ENCODE results near the gene POLD3.

POLD3 gene

DNA sequence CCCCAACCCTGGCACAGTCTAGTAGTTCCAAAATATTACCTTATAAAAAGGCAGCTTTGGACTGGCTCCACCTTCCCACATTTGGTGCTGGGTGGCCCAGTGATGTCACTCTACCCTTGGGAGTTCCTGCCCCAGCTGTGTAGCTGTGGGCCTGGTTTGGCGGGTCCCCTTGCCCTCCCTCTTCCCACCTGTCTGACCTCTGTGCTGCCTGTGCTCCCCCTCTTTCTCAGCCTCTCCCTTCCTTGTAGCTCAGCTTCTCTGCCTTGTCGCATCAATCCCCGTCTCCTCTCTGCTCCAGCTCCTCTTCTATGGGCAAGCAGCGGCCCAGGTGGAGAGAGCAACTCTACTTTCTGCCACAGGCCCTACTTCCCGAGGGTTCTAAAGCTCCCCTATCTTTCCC, 84.2 kb downstream of the POLD3 start:
- DNase-seq, result no peak

GRCh38 chr11:74677131-74677530, 84.7 kb downstream of the POLD3 start:
- no peak for DNase-seq

GRCh38 chr11:74678041-74678440, 85.7 kb downstream of the POLD3 start:
- DNase-seq, result no peak

- DNase-seq, result no peak
Observed at GRCh38 chr11:74678591-74679512, 86.5 kb downstream of the POLD3 start.

- no peak for DNase-seq
Observed at GRCh38 chr11:74679513-74679865, 87.1 kb downstream of the POLD3 start.

- DNase-seq, result no peak
Observed at GRCh38 chr11:74680035-74680671, 87.8 kb downstream of the POLD3 start.

DNA sequence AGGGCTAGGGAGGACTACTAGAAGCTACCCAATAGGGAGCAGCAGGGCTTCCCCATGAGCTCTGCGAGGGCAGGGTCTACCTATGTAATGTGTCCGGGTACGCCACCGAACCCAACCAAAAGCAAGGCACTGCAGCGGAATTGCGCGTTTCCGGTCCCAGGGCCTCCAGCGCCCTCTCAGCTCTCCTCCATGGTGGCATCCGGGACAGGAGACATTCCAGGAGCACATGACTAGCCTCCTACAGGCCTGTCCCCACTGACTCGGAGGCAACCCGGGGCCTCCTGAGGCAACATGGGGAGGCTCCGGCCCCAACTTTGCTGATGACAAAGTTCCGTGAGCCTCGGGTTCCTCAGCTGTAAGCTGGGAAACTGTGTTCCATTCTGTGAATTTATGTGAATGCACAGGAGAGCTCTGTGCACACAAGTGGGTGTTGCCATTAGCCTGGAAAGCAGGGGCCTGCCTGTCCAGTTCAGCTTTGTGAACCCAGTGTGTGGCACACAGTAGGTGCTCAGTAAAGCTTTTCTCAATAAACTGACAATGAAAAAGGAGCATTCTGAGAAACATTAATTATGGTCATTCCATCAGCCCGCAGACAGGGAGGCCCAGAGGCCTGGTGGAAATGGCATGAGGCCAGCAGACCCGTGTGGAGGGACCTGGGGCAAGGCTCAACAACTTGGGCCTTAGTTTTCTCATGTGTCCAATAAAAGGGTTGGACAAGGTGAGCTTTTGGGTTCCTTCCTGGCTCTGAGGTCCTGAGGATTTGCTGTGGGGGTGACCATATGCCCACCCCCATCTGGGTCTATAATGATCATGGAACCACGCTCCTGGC, 88.5 kb downstream of the POLD3 start:
- DNase-seq, result no peak

DNA sequence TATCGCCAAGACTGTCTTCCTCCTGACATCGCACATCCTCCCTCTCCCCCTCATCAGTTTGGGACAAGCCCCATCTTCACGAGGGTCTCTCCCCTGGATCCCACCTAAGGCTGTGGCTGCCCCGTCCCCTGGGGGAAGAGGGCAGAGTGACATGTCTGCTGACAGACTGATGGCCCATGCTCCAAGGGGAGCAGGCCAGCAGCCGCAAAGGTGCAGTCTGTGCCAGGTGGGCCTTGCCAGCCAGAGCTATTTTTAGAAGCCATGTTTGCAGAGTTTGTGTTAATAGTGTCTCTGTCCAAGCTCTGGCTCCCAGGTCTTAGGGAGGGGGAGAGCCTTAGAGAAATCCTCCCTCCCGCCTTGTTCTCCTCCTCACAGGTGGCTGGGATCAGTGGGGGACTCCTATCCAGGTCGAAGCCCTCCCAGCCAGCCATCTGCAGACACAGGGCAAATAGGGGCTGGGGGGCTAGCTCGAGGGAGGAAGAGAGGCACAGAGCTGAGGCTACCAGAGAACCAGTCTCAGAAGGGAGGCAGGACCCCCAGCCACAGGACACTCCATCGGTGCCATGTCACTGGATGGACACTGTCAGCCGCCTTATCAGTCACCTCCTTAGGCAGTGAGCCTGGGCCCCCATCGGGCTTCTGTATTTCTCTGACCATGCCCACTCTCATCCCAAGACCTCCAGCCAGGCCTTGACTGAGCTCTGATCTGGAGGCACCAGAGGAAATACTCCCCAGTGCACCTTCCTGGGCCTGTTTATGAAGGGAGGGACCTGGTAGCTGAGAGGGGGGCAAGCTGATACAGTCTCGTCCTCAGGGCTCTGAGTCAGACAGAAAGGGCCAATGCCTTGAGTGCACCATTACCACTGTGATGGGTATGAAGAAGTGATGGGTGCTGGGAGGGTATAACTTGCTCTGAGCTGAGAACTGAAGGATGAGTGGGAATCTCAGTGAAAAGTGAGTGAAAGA, 89.6 kb downstream of the POLD3 start:
- no peak for DNase-seq

DNA sequence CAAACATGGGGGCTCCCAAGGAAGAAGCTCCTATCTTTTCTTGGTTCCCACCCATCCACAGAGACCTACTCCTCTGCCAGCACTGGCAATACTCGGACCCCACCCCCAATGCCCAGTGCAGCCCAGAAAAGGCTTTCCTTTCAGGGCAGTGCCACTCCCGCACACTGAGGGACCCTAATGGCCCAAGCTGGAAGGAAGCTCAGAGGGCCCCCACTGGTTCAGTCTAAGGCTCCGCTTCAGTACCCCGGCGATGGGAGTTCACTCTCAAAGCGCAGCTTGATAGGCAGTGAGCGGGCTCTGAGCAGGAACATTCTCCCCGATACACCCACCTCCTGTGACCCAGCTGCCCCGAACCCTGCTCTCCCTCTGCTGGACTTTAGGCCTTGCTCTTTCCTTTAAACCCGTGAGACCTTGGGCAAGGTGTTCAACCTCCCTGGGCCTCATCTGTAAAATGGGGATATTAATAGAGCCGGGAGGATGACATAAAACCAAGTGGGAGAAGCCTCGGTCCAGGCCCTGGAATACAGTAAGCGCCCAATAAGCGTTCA, 90.4 kb downstream of the POLD3 start:
- no peak for DNase-seq

- no peak for DNase-seq
Observed at GRCh38 chr11:74683279-74683871, 91.0 kb downstream of the POLD3 start.

DNA sequence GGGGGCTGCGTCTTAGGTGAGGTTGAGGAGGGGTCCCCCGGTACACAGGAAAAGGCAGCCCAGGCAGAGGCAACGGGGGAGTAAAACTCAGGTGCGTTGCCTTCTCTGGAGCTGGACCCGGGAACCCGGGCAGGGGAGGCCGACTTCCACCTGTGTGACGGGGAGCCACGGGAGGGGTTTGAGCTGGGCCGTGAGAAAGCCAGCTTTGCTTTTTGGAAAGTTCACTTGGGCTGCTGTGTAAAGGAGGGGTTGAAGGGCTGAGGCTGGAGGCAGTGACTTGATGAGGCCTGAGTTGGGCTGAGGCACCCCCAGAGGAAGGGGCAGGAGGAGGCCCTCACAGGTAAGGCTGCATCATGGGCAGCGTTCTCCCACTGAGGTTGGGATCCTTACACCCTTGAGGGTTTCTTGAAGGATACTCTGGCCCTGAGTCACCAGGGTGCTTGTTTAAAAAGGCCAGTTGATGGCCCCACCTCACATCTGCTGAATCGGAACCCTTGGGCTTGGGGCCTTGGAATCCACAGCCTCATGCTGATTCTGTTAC, 91.6 kb downstream of the POLD3 start:
- no peak for DNase-seq

GRCh38 chr11:74684661-74685060, 92.3 kb downstream of the POLD3 start:
- DNase-seq, result no peak

DNA sequence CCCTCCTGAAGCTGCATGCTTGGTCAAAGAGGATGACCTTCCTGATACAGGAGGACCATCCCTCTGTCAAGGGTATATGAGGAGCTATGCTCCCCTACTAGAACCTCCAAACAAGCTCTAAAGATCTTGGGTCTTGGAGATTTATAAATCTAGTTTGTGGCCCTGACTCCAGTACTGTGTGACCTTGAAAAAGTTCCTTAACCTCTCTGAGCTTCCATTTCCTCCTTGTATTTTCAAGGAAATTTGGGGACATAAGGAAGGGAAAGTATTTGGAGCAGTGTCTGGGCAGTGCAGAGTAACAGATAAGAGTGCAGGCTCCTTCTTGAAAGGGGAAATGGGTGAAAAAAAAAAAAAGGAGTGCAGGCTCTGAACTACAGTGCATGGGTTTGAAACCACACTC, 93.0 kb downstream of the POLD3 start:
- DNase-seq, result no peak

- DNase-seq, result no peak
Observed at GRCh38 chr11:74685905-74686304, 93.5 kb downstream of the POLD3 start.

- DNase-seq, result no peak
Observed at GRCh38 chr11:74686792-74687191, 94.4 kb downstream of the POLD3 start.

GRCh38 chr11:74687237-74688023, 95.0 kb downstream of the POLD3 start:
- DNase-seq, result no peak

- DNase-seq, result no peak
Observed at GRCh38 chr11:74689666-74690065, 97.3 kb downstream of the POLD3 start.

GRCh38 chr11:74691755-74692154, 99.4 kb downstream of the POLD3 start:
- DNase-seq, result no peak

Data from NCI-H1436 (cell line).